GM12878 (cell line): ENCODE measurements around the gene GDA. TPM values are rescaled to one million over a fixed set of nuclear protein-coding genes. Genes with fewer than 3 reads are reported as not detected.

Source experiments
- ATAC-seq: fragments of 200-7000 bp; cut with Tn5 transposase; 3 replicates; pipeline ENCODE4 v1.9.1; 2020; ENCODE audit warnings: mild to moderate bottlenecking, moderate library complexity
- BruUV-seq: library from RNA; stranded (reverse); fragments of 400-500 nt; replicated peaks from 2 replicates; lab custom pipeline; 2021; lab: Mats Ljungman, UMichigan
- CTCF ChIA-PET: fragments of 300-600 bp; sonication (Branson Sonifier 250); formaldehyde crosslinking; extraction: SDS; loops from one replicate; lab custom pipeline; 2021; ENCODE audit warnings: inconsistent platforms; lab: Yijun Ruan, JAX
- POLR2A ChIA-PET: fragments of 350-600 bp; formaldehyde crosslinking; extraction: SDS; loops from one replicate; lab custom pipeline; 2021; ENCODE audit warnings: inconsistent platforms; lab: Charles Lee
- RAD21 ChIA-PET: fragments of 300-600 bp; sonication (Branson Sonifier 250); formaldehyde crosslinking; loops from one replicate; lab custom pipeline; 2023; ENCODE audit warnings: antibody characterized with exemption; ENCODE audit not compliant: unreplicated experiment; lab: Charles Lee
- SMC1A ChIA-PET: fragments of 300-600 bp; sonication (Branson Sonifier 250); formaldehyde crosslinking; loops from one replicate; lab custom pipeline; 2023; ENCODE audit not compliant: unreplicated experiment, uncharacterized antibody; lab: Charles Lee
- DNase-seq: peaks from one replicate; pipeline ENCODE4 v3.0.0-alpha.2; 2011; ENCODE audit warnings: low read depth, low spot score
- FAIRE-seq: peaks from 3 replicates; lab custom pipeline; 2011; peaks lifted over from hg19 to GRCh38; lab: Jason Lieb, UNC
- H2AFZ ChIP-seq: 2 replicates; pipeline ENCODE4 v1.6.0; 2011; ENCODE audit warnings: low read depth, low read length, control low read depth; ENCODE audit not compliant: control insufficient read depth
- H3K27ac ChIP-seq: 2 replicates; pipeline ENCODE4 v1.5.1; 2011; ENCODE audit warnings: control low read depth; ENCODE audit not compliant: control insufficient read depth, insufficient read depth
- H3K27me3 ChIP-seq, 2 experiments: replicated peaks in 1 of 2; 2 replicates each; pipeline versions ENCODE4 v1.6.0 to v1.6.1; 2011; ENCODE audit warnings: low read length in 1 of 2; ENCODE audit not compliant: control insufficient read depth in 2 of 2, insufficient read depth in 2 of 2
- H3K36me3 ChIP-seq, 2 experiments: 2 replicates each; pipeline ENCODE4 v1.5.1; 2011; ENCODE audit warnings: low read length in 1 of 2; ENCODE audit not compliant: control insufficient read depth in 2 of 2, insufficient read depth in 2 of 2
- H3K4me1 ChIP-seq: 2 replicates; pipeline ENCODE4 v1.6.1; 2011; ENCODE audit warnings: mild to moderate bottlenecking, low read length, moderate library complexity, mixed read lengths; ENCODE audit not compliant: control insufficient read depth, insufficient read depth
- H3K4me2 ChIP-seq: 2 replicates; pipeline ENCODE4 v1.6.0; 2011; ENCODE audit warnings: control low read depth; ENCODE audit not compliant: control insufficient read depth, insufficient read depth
- H3K4me3 ChIP-seq: fragments of 200-600 bp; sonication (generic); 2 replicates; pipeline ENCODE4 v1.5.1; 2016
- H3K79me2 ChIP-seq: 2 replicates; pipeline ENCODE4 v1.6.0; 2011; ENCODE audit warnings: low read length; ENCODE audit not compliant: control insufficient read depth, insufficient read depth
- H3K9ac ChIP-seq: 2 replicates; pipeline ENCODE4 v1.8.0; 2011; ENCODE audit warnings: low read length, control low read depth, mixed read lengths; ENCODE audit not compliant: control insufficient read depth, insufficient read depth
- H3K9me3 ChIP-seq: replicated peaks from 3 replicates; pipeline ENCODE4 v1.5.1; 2011; ENCODE audit warnings: mild to moderate bottlenecking, low read length; ENCODE audit not compliant: control insufficient read depth, insufficient read depth
- H4K20me1 ChIP-seq: 2 replicates; pipeline ENCODE4 v1.6.0; 2011; ENCODE audit not compliant: control insufficient read depth, insufficient read depth
- CREB1 ChIP-seq: IDR thresholded peaks from 2 replicates; pipeline ENCODE4 v1.6.1; 2012; ENCODE audit warnings: low read depth, mild to moderate bottlenecking, inconsistent platforms
- CREM ChIP-seq: IDR thresholded peaks from 2 replicates; pipeline ENCODE4 v1.6.1; 2014; ENCODE audit warnings: antibody characterized with exemption, low read depth
- EED ChIP-seq: sonication (generic); IDR thresholded peaks from 2 replicates; pipeline ENCODE4 v1.6.1; 2016; ENCODE audit warnings: antibody characterized with exemption, low read depth
- LARP7 ChIP-seq: fragments of 450-650 bp; IDR thresholded peaks from 2 replicates; pipeline ENCODE4 v1.6.1; 2017; ENCODE audit warnings: mild to moderate bottlenecking
- MTA3 ChIP-seq: IDR thresholded peaks from 2 replicates; pipeline ENCODE4 v1.6.1; 2012; ENCODE audit warnings: low read length, inconsistent platforms, borderline replicate concordance
- NBN ChIP-seq: fragments of 450-650 bp; IDR thresholded peaks from 2 replicates; pipeline ENCODE4 v1.6.1; 2016
- ZNF207 ChIP-seq: fragments of 450-650 bp; IDR thresholded peaks from 2 replicates; pipeline ENCODE4 v1.6.1; 2014; ENCODE audit warnings: antibody characterized with exemption, mild to moderate bottlenecking, borderline replicate concordance
- WGBS: methylation state at CpG from one replicate; pipeline ENCODE4 v1.1.6; 2016; ENCODE audit warnings: low lambda C conversion rate; ENCODE audit not compliant: insufficient replicate concordance, insufficient coverage; ENCODE audit errors: missing lambda C conversion rate; 5-methylcytosine and 5-hydroxymethylcytosine counted together
- in situ Hi-C: fragments of 300-500 bp; cut with MboI; formaldehyde crosslinking; loops from 9 replicates; pipeline ENCODE4 v1.14.3; 2018; ENCODE audit warnings: mixed read lengths
- intact Hi-C: fragments of 100-400 bp; cut with micrococcal nuclease; formaldehyde crosslinking; loops from one replicate; pipeline ENCODE4 v1.14.2; 2022; ENCODE audit not compliant: unreplicated experiment
- polyA plus RNA-seq, 11 experiments: library from polyadenylated mRNA; depleted of rRNA in 4 of 11; unstranded in 6 of 11; stranded (reverse) in 5 of 11; fragments of >200 nt; fragmentation: Nextera tagmentation in 4 of 11; fragmentation: Illumina TruSeq in 1 of 11; extraction: Ambion mirVana in 4 of 11; extraction: Trizol in 1 of 11; gene quantifications; 1 replicate in 1 of 11; 2 replicates in 10 of 11; pipeline versions ENCODE4 v1.2.1 to v1.2.3, GENCODE V29; 2011 to 2016; ENCODE audit warnings: inconsistent platforms in 2 of 11, missing spikeins in 2 of 11, low read depth in 1 of 11
- total RNA-seq, 4 experiments: library from RNA; depleted of rRNA in 3 of 4; stranded (reverse); fragments of >200 nt in 3 of 4; fragmentation: Illumina TruSeq in 1 of 4; extraction: Trizol in 1 of 4; gene quantifications; 2 replicates each; pipeline versions ENCODE4 v1.2.1 to v1.2.3, GENCODE V29; 2013 to 2021
- TF ChIP-seq, protein P1 (sequence below): IDR thresholded peaks from 2 replicates; pipeline ENCODE4 v1.6.1; 2011; ENCODE audit warnings: low read depth, mild to moderate bottlenecking, low read length, moderate library complexity, borderline replicate concordance; ENCODE audit errors: extremely low read depth
- TF ChIP-seq, protein P2 (sequence below), 3 experiments: IDR thresholded peaks in 2 of 3; conservative IDR thresholded peaks in 1 of 3; 2 replicates each; pipeline ENCODE4 v1.5.1; 2011; ENCODE audit warnings: low read depth in 3 of 3, low read length in 3 of 3, mild to moderate bottlenecking in 3 of 3, control low read depth in 2 of 3, moderate library complexity in 2 of 3, inconsistent platforms in 1 of 3, mixed read lengths in 1 of 3; ENCODE audit not compliant: control insufficient read depth in 2 of 3, insufficient read depth in 1 of 3; ENCODE audit errors: extremely low read depth in 1 of 3
- TF ChIP-seq, protein P3 (sequence below): fragments of 450-650 bp; IDR thresholded peaks from 2 replicates; pipeline ENCODE4 v1.6.1; 2017; ENCODE audit warnings: mild to moderate bottlenecking, moderate library complexity

The GDA gene
- total and polyA plus RNA-seq, 10 of the 15 experiments (the other 5 are each of a cell fraction or from before 2014, with no cell fraction given), result 0.19 to 17.9 (median 0.48) TPM; not detected in 2

DNA sequence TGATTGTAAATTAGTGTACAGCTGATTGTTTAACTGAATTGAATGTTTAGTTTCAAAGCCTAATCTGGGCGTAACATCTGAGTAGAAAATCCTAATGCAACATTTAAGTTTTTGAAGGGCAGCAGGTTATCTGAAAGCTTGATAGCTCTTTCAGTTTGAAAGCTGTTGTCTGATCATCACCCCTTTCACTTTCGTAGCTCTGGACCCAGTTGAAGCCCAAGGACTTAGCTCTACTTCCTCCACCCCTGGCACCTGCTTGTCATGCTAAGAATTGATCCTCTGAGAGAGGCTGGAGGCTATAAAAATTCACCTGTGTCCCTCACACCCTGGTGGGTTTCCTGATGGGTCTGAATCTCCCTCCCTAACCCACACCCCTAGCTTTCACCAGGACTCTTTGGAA, 129.7 kb downstream of the GDA start:
- Histone ChIP-seq H3K9me3 (no peaks in the 10 kb centered on the region), H4K20me1 (no peaks in the 10 kb centered on the region), H2AFZ (no peak overlapping the region), H3K4me3 (no peak overlapping the region), H3K9ac (no peak overlapping the region), H3K36me3 (no peaks in the 10 kb centered on the region), H3K79me2 (no peaks in the 10 kb centered on the region), H3K27ac (no peak overlapping the region), H3K4me2 (no peak overlapping the region; the same call in 1 of the 2 replicates), H3K4me1 (no peaks in the 10 kb centered on the region), H3K27me3 (no peaks in the 10 kb centered on the region)
- FAIRE-seq (no peak), ATAC-seq (peak; percentile 89), DNase-seq (no peak)
- no TSS peak for BruUV-seq
- POLR2A ChIA-PET, result interaction anchor here (0.6 to 2.2 kb wide), 6 partner anchors 13 to 365 kb away, joined by 3 to 9 read pairs (median 4); no protein-coding TSS in a partner anchor
- SMC1A ChIA-PET, result interaction anchor here (0.6 to 16.2 kb wide), 38 partner anchors 8 to 744 kb away, joined by 3 to 446 read pairs (median 5); no protein-coding TSS in a partner anchor
- intact Hi-C loops (loop anchor here (10.0 kb wide), 1 partner anchor 474 kb away; no protein-coding TSS in a partner anchor), in situ Hi-C loops (loop anchor here (10.0 to 25.0 kb wide), 2 partner anchors 474 to 733 kb away; no protein-coding TSS in a partner anchor)
- CTCF ChIA-PET, result interaction anchor here (0.6 to 15.6 kb wide), 40 partner anchors 8 to 988 kb away, joined by 3 to 470 read pairs (median 5); no protein-coding TSS in a partner anchor
- RAD21 ChIA-PET, result interaction anchor here (0.6 to 16.7 kb wide), 31 partner anchors 9 to 744 kb away, joined by 3 to 365 read pairs (median 4); no protein-coding TSS in a partner anchor
- TF ChIP-seq NBN (no peak), LARP7 (no peak), ZNF207 (no peak), MTA3 (no peak), CREB1 (no peak), EED (no peak), CREM (no peak)
- TF ChIP-seq, protein P1, sequence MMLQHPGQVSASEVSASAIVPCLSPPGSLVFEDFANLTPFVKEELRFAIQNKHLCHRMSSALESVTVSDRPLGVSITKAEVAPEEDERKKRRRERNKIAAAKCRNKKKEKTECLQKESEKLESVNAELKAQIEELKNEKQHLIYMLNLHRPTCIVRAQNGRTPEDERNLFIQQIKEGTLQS, result no peak
- TF ChIP-seq, protein P2, sequence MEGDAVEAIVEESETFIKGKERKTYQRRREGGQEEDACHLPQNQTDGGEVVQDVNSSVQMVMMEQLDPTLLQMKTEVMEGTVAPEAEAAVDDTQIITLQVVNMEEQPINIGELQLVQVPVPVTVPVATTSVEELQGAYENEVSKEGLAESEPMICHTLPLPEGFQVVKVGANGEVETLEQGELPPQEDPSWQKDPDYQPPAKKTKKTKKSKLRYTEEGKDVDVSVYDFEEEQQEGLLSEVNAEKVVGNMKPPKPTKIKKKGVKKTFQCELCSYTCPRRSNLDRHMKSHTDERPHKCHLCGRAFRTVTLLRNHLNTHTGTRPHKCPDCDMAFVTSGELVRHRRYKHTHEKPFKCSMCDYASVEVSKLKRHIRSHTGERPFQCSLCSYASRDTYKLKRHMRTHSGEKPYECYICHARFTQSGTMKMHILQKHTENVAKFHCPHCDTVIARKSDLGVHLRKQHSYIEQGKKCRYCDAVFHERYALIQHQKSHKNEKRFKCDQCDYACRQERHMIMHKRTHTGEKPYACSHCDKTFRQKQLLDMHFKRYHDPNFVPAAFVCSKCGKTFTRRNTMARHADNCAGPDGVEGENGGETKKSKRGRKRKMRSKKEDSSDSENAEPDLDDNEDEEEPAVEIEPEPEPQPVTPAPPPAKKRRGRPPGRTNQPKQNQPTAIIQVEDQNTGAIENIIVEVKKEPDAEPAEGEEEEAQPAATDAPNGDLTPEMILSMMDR (IDR thresholded peaks at IDR 0.05 in 2 of 3, conservative IDR thresholded peaks at IDR 0.05 in 1 of 3; ENCODE audit: control insufficient read depth in 2 of 3, extremely low read depth in 1 of 3, insufficient read depth in 1 of 3, low read depth in 3 of 3, low read length in 3 of 3), result no peak
- TF ChIP-seq, protein P3, sequence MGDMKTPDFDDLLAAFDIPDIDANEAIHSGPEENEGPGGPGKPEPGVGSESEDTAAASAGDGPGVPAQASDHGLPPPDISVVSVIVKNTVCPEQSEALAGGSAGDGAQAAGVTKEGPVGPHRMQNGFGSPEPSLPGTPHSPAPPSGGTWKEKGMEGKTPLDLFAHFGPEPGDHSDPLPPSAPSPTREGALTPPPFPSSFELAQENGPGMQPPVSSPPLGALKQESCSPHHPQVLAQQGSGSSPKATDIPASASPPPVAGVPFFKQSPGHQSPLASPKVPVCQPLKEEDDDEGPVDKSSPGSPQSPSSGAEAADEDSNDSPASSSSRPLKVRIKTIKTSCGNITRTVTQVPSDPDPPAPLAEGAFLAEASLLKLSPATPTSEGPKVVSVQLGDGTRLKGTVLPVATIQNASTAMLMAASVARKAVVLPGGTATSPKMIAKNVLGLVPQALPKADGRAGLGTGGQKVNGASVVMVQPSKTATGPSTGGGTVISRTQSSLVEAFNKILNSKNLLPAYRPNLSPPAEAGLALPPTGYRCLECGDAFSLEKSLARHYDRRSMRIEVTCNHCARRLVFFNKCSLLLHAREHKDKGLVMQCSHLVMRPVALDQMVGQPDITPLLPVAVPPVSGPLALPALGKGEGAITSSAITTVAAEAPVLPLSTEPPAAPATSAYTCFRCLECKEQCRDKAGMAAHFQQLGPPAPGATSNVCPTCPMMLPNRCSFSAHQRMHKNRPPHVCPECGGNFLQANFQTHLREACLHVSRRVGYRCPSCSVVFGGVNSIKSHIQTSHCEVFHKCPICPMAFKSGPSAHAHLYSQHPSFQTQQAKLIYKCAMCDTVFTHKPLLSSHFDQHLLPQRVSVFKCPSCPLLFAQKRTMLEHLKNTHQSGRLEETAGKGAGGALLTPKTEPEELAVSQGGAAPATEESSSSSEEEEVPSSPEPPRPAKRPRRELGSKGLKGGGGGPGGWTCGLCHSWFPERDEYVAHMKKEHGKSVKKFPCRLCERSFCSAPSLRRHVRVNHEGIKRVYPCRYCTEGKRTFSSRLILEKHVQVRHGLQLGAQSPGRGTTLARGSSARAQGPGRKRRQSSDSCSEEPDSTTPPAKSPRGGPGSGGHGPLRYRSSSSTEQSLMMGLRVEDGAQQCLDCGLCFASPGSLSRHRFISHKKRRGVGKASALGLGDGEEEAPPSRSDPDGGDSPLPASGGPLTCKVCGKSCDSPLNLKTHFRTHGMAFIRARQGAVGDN, result no peak
- WGBS, result 38% methylated on average over 2 of the region's 2 CpGs
